Neural crest cell (in vitro differentiated cells): ENCODE measurements around the gene ACBD3. TPM values are rescaled to one million over a fixed set of nuclear protein-coding genes. Genes with fewer than 3 reads are reported as not detected.
A peak's percentile ranks its signal among the peaks of the same experiment; 100 is the strongest.

Experiments used
- DNase-seq: peaks from one replicate; pipeline ENCODE4 v3.0.0; 2021; ENCODE audit warnings: low read depth, mixed read lengths, low spot score
- H3K27ac Mint-ChIP-seq: one replicate; pipeline ENCODE4 v1.8.0; 2021; ENCODE audit warnings: mild to moderate bottlenecking, mixed read lengths; ENCODE audit not compliant: unreplicated experiment
- H3K27me3 Mint-ChIP-seq: 2 replicates; pipeline ENCODE4 v1.8.0; 2021; ENCODE audit warnings: low read depth, mild to moderate bottlenecking, mixed read lengths
- H3K36me3 Mint-ChIP-seq: 2 replicates; pipeline ENCODE4 v1.8.0; 2021; ENCODE audit warnings: low read depth, mild to moderate bottlenecking, mixed read lengths
- H3K4me1 Mint-ChIP-seq: 2 replicates; pipeline ENCODE4 v1.8.0; 2021; ENCODE audit warnings: mixed read lengths
- H3K4me3 Mint-ChIP-seq: one replicate; pipeline ENCODE4 v1.8.0; 2021; ENCODE audit warnings: mild to moderate bottlenecking, mixed read lengths
- H3K9me3 Mint-ChIP-seq: 2 replicates; pipeline ENCODE4 v1.8.0; 2021; ENCODE audit warnings: mixed read lengths
- total RNA-seq: library from RNA; stranded (reverse); gene quantifications from 2 replicates; pipeline ENCODE4 v1.2.1, GENCODE V29; 2021
- TF ChIP-seq, protein P1 (sequence below): fragments of 200-600 bp; sonication (generic); conservative IDR thresholded peaks from 2 replicates; pipeline ENCODE4 v1.5.0; 2021; ENCODE audit warnings: antibody characterized with exemption, mild to moderate bottlenecking

Gene ACBD3
- total RNA-seq, 1 donor from 2014 or later, result 22.1 TPM

- TF ChIP-seq, protein P1, sequence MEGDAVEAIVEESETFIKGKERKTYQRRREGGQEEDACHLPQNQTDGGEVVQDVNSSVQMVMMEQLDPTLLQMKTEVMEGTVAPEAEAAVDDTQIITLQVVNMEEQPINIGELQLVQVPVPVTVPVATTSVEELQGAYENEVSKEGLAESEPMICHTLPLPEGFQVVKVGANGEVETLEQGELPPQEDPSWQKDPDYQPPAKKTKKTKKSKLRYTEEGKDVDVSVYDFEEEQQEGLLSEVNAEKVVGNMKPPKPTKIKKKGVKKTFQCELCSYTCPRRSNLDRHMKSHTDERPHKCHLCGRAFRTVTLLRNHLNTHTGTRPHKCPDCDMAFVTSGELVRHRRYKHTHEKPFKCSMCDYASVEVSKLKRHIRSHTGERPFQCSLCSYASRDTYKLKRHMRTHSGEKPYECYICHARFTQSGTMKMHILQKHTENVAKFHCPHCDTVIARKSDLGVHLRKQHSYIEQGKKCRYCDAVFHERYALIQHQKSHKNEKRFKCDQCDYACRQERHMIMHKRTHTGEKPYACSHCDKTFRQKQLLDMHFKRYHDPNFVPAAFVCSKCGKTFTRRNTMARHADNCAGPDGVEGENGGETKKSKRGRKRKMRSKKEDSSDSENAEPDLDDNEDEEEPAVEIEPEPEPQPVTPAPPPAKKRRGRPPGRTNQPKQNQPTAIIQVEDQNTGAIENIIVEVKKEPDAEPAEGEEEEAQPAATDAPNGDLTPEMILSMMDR, result no peak
These were observed 36.7 kb upstream of the ACBD3 start, which contains the start of gene MIXL1 for GRCh38 chr1:226223157-226223785. MIXL1 (plus strand) TSS chr1:226223664; CDS start chr1:226223682, 18 bp downstream.

DNA sequence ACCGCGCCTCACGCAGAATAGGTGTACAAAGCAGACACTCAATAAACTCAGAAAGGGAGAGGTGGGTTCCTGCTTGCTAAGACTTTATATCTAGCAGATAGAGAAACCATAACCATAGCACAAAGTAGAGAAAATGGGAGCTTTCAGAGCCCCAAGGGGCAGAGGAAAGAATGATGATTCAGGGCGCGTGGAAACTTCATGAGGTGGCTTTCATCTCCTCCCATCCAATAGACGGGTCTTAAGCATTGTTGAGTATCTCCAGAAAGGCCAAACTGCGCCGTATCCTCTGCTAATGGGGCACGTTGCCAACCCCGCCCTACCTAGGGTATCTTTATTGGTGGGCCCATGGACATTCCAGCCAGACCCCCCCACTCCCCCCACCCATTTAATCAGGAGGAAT, 36.1 kb upstream of the ACBD3 start:
- Mint-ChIP-seq H3K4me3 (peak overlapping the region; percentile 65), H3K4me1 (peaks cover 5% of the 10 kb centered on the region), H3K9me3 (no peaks in the 10 kb centered on the region), H3K36me3 (peaks cover 4% of the 10 kb centered on the region), H3K27me3 (peaks cover 53% of the 10 kb centered on the region), H3K27ac (no peak overlapping the region)
- no peak for DNase-seq
- TF ChIP-seq, protein P1, result no peak

More at GRCh38 chr1:226223157-226223785, 36.7 kb upstream of the ACBD3 start, which contains the start of gene MIXL1:
- H3K4me3 Mint-ChIP-seq, result peak within 1 kb of the TSS; percentile 86
- no peak within 1 kb of the TSS for H3K27ac Mint-ChIP-seq
- H3K36me3 Mint-ChIP-seq, result peaks cover 4% of the 10 kb centered on the region
- no peaks in the 10 kb centered on the region for H3K9me3 Mint-ChIP-seq
- DNase-seq, result peak; percentile 13
- H3K4me1 Mint-ChIP-seq, result peaks cover 5% of the 10 kb centered on the region
- peaks cover 53% of the 10 kb centered on the region for H3K27me3 Mint-ChIP-seq

- Mint-ChIP-seq H3K9me3 (no peaks in the 10 kb centered on the region), H3K27ac (no peak overlapping the region), H3K4me1 (peaks cover 5% of the 10 kb centered on the region), H3K4me3 (no peak overlapping the region), H3K27me3 (peaks cover 43% of the 10 kb centered on the region), H3K36me3 (peaks cover under 1% of the 10 kb centered on the region)
- no peak for DNase-seq
- TF ChIP-seq, protein P1, result no peak
These were observed 34.1 kb upstream of the ACBD3 start for GRCh38 chr1:226220473-226221189.

GRCh38 chr1:226217273-226217672, 30.7 kb upstream of the ACBD3 start:
- DNase-seq, result no peak
- Mint-ChIP-seq H3K4me1 (peaks cover 4% of the 10 kb centered on the region), H3K27me3 (peaks cover 16% of the 10 kb centered on the region), H3K36me3 (no peaks in the 10 kb centered on the region), H3K4me3 (no peak overlapping the region), H3K9me3 (no peaks in the 10 kb centered on the region), H3K27ac (peak overlapping the region; percentile 24)
- TF ChIP-seq, protein P1, result no peak

DNA sequence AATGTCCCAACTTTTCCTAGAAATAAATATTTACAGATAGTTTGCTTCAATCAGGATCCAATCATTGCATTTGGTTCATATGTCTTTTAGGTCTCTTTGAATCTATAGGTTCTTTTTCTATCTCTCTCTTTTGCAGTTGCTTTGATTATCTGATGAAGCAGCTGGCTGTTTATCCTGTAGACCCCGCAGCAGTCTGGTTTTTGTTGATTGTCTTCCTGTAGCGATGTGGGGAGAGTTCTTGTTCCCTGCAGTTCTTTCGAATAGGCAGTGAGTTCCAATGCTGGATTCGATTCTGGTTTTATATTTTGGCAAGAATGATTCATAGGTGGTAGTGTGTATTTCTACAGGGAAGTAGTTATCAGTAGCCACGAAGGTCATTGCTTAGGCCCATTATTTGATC, 29.5 kb upstream of the ACBD3 start:
- Mint-ChIP-seq H3K9me3 (no peaks in the 10 kb centered on the region), H3K4me1 (peaks cover 4% of the 10 kb centered on the region), H3K36me3 (no peaks in the 10 kb centered on the region), H3K27me3 (peaks cover 9% of the 10 kb centered on the region), H3K4me3 (no peak overlapping the region), H3K27ac (no peak overlapping the region)
- TF ChIP-seq, protein P1, result no peak
- no peak for DNase-seq
